HepG2 (cell line): ENCODE measurements around the gene UGT2A3. TPM values are rescaled to one million over a fixed set of nuclear protein-coding genes. Genes with fewer than 3 reads are reported as not detected.

Experiments
- CHD2 ChIP-seq: IDR thresholded peaks from 2 replicates; pipeline ENCODE4 v1.6.1; 2011; ENCODE audit warnings: low read depth, low read length, improper control_type of control experiment
- DMAP1 ChIP-seq: IDR thresholded peaks from 2 replicates; pipeline ENCODE4 v1.6.1; 2016
- GATA4 ChIP-seq: sonication (generic); IDR thresholded peaks from 2 replicates; pipeline ENCODE4 v1.6.1; 2016; ENCODE audit warnings: antibody characterized with exemption, low read depth, borderline replicate concordance
- HNRNPK ChIP-seq: fragments of 200-400 bp; formaldehyde crosslinking; IDR thresholded peaks from 2 replicates; pipeline ENCODE4 v1.6.1; 2018; ENCODE audit warnings: low read length, low read depth, moderate library complexity, mild to moderate bottlenecking; ENCODE audit not compliant: poor library complexity, severe bottlenecking
- KDM6A ChIP-seq: IDR thresholded peaks from 2 replicates; pipeline ENCODE4 v1.6.1; 2016; ENCODE audit warnings: low read depth
- PAWR ChIP-seq: sonication (generic); formaldehyde crosslinking; IDR thresholded peaks from 2 replicates; pipeline ENCODE4 v1.4.0; 2020; ENCODE audit warnings: missing genetic modification reagents, mild to moderate bottlenecking, borderline replicate concordance
- REL ChIP-seq: sonication (generic); formaldehyde crosslinking; conservative IDR thresholded peaks from 2 replicates; pipeline ENCODE4 v1.8.0; 2022; ENCODE audit warnings: mild to moderate bottlenecking, missing genetic modification reagents, moderate library complexity
- STAT5B ChIP-seq: sonication (generic); formaldehyde crosslinking; IDR thresholded peaks from 2 replicates; pipeline ENCODE4 v1.4.0; 2020; ENCODE audit warnings: missing genetic modification reagents
- TBL1XR1 ChIP-seq: fragments of 150-350 bp; IDR thresholded peaks from 2 replicates; pipeline ENCODE4 v1.6.1; 2014; ENCODE audit warnings: borderline replicate concordance, low read length; ENCODE audit not compliant: partially characterized antibody
- ZKSCAN5 ChIP-seq: sonication (generic); formaldehyde crosslinking; IDR thresholded peaks from 2 replicates; pipeline ENCODE4 v1.5.1; 2020; ENCODE audit warnings: mild to moderate bottlenecking, missing genetic modification reagents
- ZNF205 ChIP-seq: IDR thresholded peaks from 2 replicates; pipeline ENCODE4 v1.6.1; 2018; ENCODE audit warnings: missing biosample characterization, missing genetic modification reagents
- ZNF260 ChIP-seq: sonication (generic); formaldehyde crosslinking; IDR thresholded peaks from 2 replicates; pipeline ENCODE4 v1.4.0; 2020; ENCODE audit warnings: missing genetic modification reagents, low read depth, mild to moderate bottlenecking, borderline replicate concordance
- ZNF263 ChIP-seq: sonication (generic); formaldehyde crosslinking; IDR thresholded peaks from 2 replicates; pipeline ENCODE4 v1.4.0; 2020; ENCODE audit warnings: missing genetic modification reagents
- ZNF547 ChIP-seq: sonication (generic); formaldehyde crosslinking; IDR thresholded peaks from 2 replicates; pipeline ENCODE4 v1.5.1; 2020; ENCODE audit warnings: mild to moderate bottlenecking, missing genetic modification reagents
- ZNF761 ChIP-seq: sonication (generic); formaldehyde crosslinking; conservative IDR thresholded peaks from 2 replicates; pipeline ENCODE4 v1.4.0; 2020; ENCODE audit warnings: mild to moderate bottlenecking, missing genetic modification reagents
- ZNF766 ChIP-seq: sonication (generic); formaldehyde crosslinking; IDR thresholded peaks from 2 replicates; pipeline ENCODE4 v1.5.0; 2020; ENCODE audit warnings: missing genetic modification reagents, borderline replicate concordance
- ZNF768 ChIP-seq: sonication (generic); formaldehyde crosslinking; IDR thresholded peaks from 2 replicates; pipeline ENCODE4 v1.4.0; 2020; ENCODE audit warnings: missing genetic modification reagents
- ZNF839 ChIP-seq: sonication (generic); formaldehyde crosslinking; IDR thresholded peaks from 2 replicates; pipeline ENCODE4 v1.4.0; 2020; ENCODE audit warnings: missing genetic modification reagents, mild to moderate bottlenecking, borderline replicate concordance
- polyA plus RNA-seq, 8 experiments: library from polyadenylated mRNA; depleted of rRNA in 3 of 8; stranded (reverse) in 7 of 8; unstranded in 1 of 8; fragments of >200 nt; fragmentation: Illumina TruSeq in 4 of 8; extraction: Trizol in 4 of 8; gene quantifications; 2 replicates each; pipeline versions ENCODE4 v1.2.1 to v1.2.3, GENCODE V29; 2011 to 2016; ENCODE audit warnings: low read depth in 4 of 8, missing spikeins in 1 of 8, mixed read lengths in 1 of 8; ENCODE audit not compliant: insufficient read depth in 1 of 8
- total RNA-seq, 5 experiments: library from RNA; depleted of rRNA; stranded (reverse); fragments of >200 nt; fragmentation: Illumina TruSeq; extraction: Trizol; gene quantifications; 2 replicates each; pipeline ENCODE4 v1.2.3, GENCODE V29; 2016; ENCODE audit warnings: low read depth in 1 of 5
- TF ChIP-seq, protein P1 (sequence below), 2 experiments: sonication (generic) in 1 of 2; formaldehyde crosslinking in 1 of 2; IDR thresholded peaks; 2 replicates each; pipeline versions ENCODE4 v1.5.1 to v1.6.1; 2011 to 2020; ENCODE audit warnings: borderline replicate concordance in 1 of 2, low read depth in 1 of 2, low read length in 1 of 2, mild to moderate bottlenecking in 1 of 2, missing genetic modification reagents in 1 of 2, moderate library complexity in 1 of 2
- TF ChIP-seq, protein P2 (sequence below): IDR thresholded peaks from 2 replicates; pipeline ENCODE4 v1.6.1; 2016; ENCODE audit warnings: control low read depth
- TF ChIP-seq, protein P3 (sequence below): sonication (generic); formaldehyde crosslinking; IDR thresholded peaks from 2 replicates; pipeline ENCODE4 v1.4.0; 2020; ENCODE audit warnings: missing genetic modification reagents

UGT2A3 gene
- total and polyA plus RNA-seq, 2 of the 13 experiments (the other 11 are each of a cell fraction or from before 2014, with no cell fraction given) = 61.3 to 97.2 TPM

DNA sequence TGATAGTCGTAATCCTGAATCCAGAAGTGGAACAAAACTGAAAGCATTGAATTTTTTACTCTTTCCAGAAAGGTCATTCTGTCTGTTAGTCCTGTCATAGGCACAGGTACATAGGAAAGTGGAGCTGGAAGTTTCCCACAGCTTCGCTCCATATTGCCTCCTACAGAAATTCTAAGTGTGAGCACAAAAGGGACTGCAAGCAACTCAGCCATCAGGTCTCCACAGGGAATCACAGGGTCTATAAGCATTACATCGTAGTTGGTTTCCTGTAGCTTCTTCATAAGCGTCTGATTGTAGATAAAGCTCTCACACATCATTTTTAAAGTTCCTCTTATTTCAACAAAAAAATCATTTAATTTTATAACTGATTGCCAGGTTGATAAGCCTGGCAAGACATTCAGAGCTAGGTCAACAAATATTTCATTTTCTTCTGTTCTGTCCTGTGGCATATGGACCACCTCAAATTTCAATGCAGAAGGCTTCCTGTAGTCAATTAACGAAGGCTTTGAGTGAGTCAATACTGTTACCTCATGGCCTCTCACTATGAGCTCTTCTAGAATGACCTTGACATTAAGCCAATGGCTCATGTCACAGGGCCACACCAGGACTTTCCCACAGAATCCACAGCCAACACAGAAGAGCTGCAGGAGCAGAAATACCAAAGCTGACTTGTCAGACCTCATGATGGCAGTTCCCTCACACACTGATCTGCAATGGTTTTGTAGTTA lies at the start of gene UGT2A3 (continued):
- TF ChIP-seq DMAP1 (CRISPR knock-in tag) (0 out of 2 replicates have a peak, but pooled peaks have one; percentile 15), ZNF547 (no peak), REL (CRISPR knock-in tag) (no peak), GATA4 (peak; percentile 26; the same call in 1 of the 2 replicates), ZKSCAN5 (CRISPR knock-in tag) (no peak), ZNF205 (peak; percentile 29; the same call in 1 of the 2 replicates), ZNF839 (CRISPR knock-in tag) (no peak), TBL1XR1 (peak; percentile 64), ZNF263 (0 out of 2 replicates have a peak, but pooled peaks have one; percentile 43), HNRNPK (no peak), CHD2 (no peak), ZNF768 (CRISPR knock-in tag) (no peak; the same call in 1 of the 2 replicates), KDM6A (no peak), ZNF761 (CRISPR knock-in tag) (0 out of 2 replicates have a peak, but pooled peaks have one; percentile 47), ZNF766 (0 out of 2 replicates have a peak, but pooled peaks have one; percentile 44), STAT5B (CRISPR knock-in tag) (0 out of 2 replicates have a peak, but pooled peaks have one; percentile 53), PAWR (no peak), ZNF260 (CRISPR knock-in tag) (no peak)
- TF ChIP-seq, protein P1, sequence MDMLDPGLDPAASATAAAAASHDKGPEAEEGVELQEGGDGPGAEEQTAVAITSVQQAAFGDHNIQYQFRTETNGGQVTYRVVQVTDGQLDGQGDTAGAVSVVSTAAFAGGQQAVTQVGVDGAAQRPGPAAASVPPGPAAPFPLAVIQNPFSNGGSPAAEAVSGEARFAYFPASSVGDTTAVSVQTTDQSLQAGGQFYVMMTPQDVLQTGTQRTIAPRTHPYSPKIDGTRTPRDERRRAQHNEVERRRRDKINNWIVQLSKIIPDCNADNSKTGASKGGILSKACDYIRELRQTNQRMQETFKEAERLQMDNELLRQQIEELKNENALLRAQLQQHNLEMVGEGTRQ (IDR thresholded peaks at IDR 0.05; ENCODE audit: low read depth, low read length) = no peak
- TF ChIP-seq, protein P1 (CRISPR knock-in tag; IDR thresholded peaks at IDR 0.05; ENCODE audit: borderline replicate concordance) = no peak
- TF ChIP-seq, protein P2, sequence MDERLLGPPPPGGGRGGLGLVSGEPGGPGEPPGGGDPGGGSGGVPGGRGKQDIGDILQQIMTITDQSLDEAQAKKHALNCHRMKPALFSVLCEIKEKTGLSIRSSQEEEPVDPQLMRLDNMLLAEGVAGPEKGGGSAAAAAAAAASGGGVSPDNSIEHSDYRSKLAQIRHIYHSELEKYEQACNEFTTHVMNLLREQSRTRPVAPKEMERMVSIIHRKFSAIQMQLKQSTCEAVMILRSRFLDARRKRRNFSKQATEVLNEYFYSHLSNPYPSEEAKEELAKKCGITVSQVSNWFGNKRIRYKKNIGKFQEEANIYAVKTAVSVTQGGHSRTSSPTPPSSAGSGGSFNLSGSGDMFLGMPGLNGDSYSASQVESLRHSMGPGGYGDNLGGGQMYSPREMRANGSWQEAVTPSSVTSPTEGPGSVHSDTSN (CRISPR knock-in tag) = 0 out of 2 replicates have a peak, but pooled peaks have one; percentile 19
- TF ChIP-seq, protein P3, sequence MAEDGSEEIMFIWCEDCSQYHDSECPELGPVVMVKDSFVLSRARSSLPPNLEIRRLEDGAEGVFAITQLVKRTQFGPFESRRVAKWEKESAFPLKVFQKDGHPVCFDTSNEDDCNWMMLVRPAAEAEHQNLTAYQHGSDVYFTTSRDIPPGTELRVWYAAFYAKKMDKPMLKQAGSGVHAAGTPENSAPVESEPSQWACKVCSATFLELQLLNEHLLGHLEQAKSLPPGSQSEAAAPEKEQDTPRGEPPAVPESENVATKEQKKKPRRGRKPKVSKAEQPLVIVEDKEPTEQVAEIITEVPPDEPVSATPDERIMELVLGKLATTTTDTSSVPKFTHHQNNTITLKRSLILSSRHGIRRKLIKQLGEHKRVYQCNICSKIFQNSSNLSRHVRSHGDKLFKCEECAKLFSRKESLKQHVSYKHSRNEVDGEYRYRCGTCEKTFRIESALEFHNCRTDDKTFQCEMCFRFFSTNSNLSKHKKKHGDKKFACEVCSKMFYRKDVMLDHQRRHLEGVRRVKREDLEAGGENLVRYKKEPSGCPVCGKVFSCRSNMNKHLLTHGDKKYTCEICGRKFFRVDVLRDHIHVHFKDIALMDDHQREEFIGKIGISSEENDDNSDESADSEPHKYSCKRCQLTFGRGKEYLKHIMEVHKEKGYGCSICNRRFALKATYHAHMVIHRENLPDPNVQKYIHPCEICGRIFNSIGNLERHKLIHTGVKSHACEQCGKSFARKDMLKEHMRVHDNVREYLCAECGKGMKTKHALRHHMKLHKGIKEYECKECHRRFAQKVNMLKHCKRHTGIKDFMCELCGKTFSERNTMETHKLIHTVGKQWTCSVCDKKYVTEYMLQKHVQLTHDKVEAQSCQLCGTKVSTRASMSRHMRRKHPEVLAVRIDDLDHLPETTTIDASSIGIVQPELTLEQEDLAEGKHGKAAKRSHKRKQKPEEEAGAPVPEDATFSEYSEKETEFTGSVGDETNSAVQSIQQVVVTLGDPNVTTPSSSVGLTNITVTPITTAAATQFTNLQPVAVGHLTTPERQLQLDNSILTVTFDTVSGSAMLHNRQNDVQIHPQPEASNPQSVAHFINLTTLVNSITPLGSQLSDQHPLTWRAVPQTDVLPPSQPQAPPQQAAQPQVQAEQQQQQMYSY = 0 out of 2 replicates have a peak, but pooled peaks have one; percentile 30
